GM19324 (cell line): ENCODE results near the gene LMOD3.

ENCODE experiments used
- ATAC-seq: cut with Tn5 transposase; IDR thresholded peaks from one replicate; pipeline ENCODE4 v1.9.1; 2021; ENCODE audit warnings: mild to moderate bottlenecking, moderate library complexity; ENCODE audit not compliant: unreplicated experiment, low FRiP score

Gene LMOD3

GRCh38 chr3:69122403-69122802, at the start of gene LMOD3:
Gene LMOD3, minus strand, starts transcription at chr3:69122595. Its CDS starts 209 bp downstream, at chr3:69122386.
- no peak for ATAC-seq

- no peak for ATAC-seq
Observed at GRCh38 chr3:69172058-69172457, 49.7 kb upstream of the LMOD3 start.

DNA sequence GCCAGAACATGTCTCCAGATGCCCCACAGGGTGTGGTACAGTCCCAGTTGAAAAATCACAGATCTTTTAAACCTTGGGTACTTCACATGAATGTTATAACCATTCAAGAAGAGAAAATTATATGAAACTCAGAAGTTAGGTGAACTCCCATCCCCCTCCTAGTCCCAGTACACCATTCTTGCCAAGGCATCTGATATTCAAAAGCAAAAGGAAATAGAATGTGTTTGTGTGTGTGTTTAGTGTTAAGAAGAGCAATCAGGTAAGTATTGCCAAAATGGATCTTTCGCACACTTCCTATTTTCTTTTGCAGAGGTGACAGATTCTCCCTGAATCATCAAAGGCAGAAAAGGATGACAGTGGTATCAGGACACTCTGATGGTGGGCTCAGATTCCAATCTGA, 44.1 kb upstream of the LMOD3 start:
- no peak for ATAC-seq

- ATAC-seq = no peak
Observed at GRCh38 chr3:69165744-69166143, 43.3 kb upstream of the LMOD3 start.

- no peak for ATAC-seq
Observed at GRCh38 chr3:69164296-69164695, 41.9 kb upstream of the LMOD3 start.

DNA sequence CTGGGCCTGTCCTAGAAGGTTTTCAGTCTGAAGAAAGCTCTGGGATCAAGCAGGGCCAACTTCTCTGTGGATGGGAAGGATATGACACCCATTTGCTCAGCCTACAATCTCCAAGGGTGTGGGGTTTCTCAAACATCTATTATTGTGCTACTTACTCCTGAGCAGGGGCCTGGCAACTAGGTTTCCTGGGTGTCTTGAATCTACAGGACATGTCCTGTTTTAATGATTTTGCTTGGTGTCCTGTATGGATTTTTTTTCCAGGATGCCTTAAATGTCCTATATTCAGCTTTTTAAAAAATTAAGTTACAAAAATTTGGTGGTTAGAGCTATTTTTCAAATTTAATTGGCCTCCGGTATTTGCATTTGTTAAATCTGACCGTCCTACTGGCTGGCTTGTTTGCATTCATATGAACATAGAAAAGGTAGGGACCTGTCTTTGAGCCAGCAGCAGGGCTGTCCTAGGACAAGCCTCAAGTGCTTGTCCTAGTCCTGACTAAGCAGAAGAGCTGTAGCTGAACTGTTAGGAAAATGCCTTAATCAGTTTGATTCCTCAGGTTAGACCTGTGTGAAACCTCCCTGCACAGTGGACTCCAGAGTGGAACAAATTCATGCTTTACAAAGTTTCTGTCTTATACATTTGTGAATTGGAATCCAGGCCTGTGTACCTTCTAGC, 40.0 kb upstream of the LMOD3 start:
- ATAC-seq = no peak

DNA sequence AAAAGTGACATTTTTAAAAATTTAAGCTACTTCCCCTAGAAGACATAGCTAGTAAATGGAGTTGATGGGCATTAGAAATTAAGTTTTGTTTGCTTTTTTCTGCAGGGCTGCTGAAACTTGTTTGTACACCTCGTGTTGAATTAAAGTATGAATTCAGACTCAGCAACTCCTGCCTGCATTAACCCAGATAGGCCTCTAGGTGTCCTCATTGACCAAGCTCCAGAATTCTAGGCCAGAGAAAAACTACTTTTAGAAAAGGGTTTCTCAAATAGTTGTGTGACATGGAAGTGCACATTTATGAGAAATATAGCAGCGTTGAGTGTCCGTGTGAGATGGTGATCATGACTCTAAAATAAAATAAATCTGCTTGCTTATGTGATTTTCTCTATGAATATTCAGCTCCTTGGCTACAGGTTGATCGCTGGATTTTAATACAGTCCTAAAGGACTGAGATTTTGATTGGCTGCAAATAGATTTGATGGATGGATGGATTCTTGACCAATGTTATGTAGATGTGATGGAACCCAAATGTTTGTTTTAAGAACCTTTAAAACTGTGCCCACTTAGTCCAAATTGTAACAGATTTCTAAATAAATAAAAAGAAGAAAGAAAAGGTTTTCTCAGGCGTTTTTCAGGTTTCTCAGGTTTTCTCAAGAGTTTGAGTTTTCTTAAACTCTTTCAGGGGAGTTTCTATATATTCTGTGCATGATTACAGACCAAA, 39.4 kb upstream of the LMOD3 start:
- no peak for ATAC-seq

DNA sequence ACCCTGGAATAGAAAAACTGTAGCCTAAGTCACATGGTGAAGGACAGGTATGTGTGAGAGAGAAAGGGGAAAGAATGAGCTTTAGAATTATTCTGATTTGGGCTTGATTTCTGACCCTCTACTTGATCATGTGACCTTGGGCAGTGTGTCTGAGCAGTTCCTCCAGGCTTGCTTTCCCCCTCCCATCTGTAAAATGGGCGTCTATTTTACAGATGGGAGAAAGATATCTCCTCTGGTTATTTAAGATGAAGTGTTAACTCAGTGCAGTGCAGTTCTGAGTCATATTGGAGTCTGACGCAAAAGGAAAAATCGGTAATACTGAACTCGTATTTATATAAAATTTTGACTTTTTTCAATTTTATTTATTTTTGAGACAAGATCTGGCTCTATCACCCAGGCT, 38.1 kb upstream of the LMOD3 start:
- no peak for ATAC-seq

GRCh38 chr3:69160107-69160506, 37.7 kb upstream of the LMOD3 start:
- ATAC-seq = no peak

GRCh38 chr3:69149586-69149985, 27.2 kb upstream of the LMOD3 start:
- ATAC-seq = no peak

GRCh38 chr3:69145688-69146087, 23.3 kb upstream of the LMOD3 start:
- ATAC-seq = no peak

GRCh38 chr3:69144631-69145245, 22.3 kb upstream of the LMOD3 start:
- ATAC-seq = no peak

DNA sequence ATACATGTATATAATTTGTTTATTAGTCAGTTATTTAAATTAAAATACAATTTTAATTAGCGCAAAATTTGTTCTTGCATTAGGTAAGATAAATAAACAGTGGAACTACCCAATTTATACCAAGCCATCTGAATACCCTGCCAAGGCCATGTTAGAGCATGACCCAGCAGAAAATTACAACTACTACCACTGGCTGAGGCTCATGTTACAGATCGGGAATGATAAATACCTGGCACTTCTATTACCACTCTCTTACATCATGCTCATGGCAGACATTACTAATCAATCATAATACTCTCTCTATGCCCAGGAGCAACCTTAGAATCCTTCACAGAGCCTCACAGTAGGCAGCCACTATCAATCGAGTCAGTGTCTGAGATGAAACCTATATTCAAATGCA, 21.2 kb upstream of the LMOD3 start:
- no peak for ATAC-seq

GRCh38 chr3:69142797-69143454, 20.5 kb upstream of the LMOD3 start:
- no peak for ATAC-seq

- ATAC-seq = no peak
Observed at GRCh38 chr3:69142090-69142489, 19.7 kb upstream of the LMOD3 start.

DNA sequence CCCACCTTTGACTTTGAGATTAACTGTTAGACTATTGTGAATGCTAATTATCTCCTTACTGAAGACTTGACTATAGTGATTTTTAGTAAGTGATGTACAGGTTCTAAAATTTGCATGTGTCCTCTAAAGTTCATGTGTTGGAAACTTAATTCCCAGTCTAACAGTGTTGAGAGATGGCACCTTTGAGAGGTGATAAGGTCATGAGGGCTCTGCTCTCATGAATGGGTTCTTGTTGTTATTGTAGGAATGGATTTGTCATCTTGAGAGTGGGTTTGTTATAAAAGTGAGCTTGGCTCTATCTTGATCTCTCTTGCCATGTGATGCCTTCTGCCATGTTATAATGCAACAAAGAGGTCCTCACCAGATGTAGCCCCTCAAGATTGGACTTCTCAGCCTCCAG, 18.9 kb upstream of the LMOD3 start:
- ATAC-seq = no peak

DNA sequence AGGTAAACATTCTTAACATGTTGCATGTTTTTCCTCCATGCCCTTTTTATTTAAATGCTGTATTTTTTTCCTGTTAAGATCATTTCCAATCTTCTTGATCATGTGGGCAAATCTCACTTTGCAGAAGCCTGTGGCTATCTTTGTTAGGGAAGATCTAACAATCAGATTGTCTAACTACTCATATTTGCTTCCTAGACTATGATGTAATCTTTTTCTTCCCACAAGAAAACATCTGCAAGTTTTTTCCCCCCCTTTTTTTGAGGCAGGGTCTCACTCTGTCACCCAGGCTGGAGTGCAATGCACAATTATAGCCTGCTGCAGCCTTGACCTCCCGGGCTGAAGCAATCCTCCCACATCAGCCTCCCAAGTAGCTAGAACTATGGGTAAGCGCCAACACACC, 15.0 kb upstream of the LMOD3 start:
- no peak for ATAC-seq

GRCh38 chr3:69137005-69137404, 14.6 kb upstream of the LMOD3 start:
- ATAC-seq = no peak

- ATAC-seq = no peak
Observed at GRCh38 chr3:69130689-69131088, 8.3 kb upstream of the LMOD3 start.

- ATAC-seq = no peak
Observed at GRCh38 chr3:69129531-69129930, 7.1 kb upstream of the LMOD3 start.

GRCh38 chr3:69128509-69128908, 6.1 kb upstream of the LMOD3 start:
- ATAC-seq = no peak
